Activated CD8-positive, alpha-beta memory T cell treated with anti-CD3 and anti-CD28 coated beads, Interleukin-2, amount 50 U/mL, for 4 hours (primary cell): Measurements from ENCODE around the gene ENKD1.
"Not testable (repeated sequence)": the region's sequence is repeated elsewhere in the genome, so short reads cannot be mapped to it uniquely, and the experiment has no call there.

Experiments used
- DNase-seq: peaks from one replicate; pipeline ENCODE4 v3.0.0-alpha.2; 2020

The ENKD1 gene, protein sequence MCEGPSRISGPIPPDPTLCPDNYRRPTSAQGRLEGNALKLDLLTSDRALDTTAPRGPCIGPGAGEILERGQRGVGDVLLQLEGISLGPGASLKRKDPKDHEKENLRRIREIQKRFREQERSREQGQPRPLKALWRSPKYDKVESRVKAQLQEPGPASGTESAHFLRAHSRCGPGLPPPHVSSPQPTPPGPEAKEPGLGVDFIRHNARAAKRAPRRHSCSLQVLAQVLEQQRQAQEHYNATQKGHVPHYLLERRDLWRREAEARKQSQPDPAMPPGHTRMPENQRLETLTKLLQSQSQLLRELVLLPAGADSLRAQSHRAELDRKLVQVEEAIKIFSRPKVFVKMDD

DNA sequence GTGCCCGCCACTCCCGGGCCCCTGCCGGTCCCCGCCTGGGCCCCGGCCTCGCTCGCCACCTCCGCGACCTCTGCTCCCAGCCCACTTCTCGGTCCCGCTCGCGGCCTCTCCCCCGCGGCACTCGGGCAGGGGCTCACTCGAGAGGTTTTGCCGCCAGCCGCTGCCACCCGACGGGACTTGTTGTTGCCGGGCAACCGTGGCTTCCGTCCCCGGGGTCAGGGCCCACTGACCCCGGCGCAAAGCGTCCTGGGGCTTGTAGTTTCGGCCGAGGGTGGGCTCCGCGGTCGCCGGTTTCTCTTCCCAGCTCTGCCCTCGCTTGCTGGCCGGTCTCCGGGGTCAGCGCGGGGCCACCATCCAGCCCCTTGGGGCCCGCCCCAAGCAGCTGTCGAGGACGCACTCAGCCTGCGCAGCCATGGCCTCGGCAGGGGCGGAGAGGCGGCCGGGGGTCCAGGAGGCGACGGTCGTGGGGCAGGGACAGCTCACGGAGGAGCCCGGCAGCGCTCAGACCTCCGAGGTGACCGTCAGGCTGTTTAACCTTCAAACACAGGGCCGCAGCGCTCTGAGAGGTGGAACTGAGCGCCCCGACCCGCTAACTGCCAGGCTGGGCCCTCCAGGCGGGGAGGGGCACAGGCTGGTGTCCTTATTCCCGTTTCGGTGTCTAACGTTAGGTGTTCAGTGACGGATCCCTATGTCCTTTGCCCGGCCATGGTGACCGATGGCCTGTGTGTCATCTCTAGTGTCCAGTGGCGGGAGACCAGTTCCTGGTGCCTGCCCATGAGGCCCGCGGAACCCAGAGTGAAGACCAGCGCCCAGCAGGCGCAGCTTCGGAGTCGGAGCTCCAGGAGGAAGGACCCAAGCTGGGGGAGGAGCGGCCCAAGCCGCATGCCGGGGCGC lies at the start of gene ENKD1, which contains the start of gene C16orf86:
Gene ENKD1, minus strand, starts transcription at position 192 of the 894 bp plus-strand sequence. CDS start 308 bp downstream, outside the sequence.
Gene C16orf86, plus strand, starts transcription at position 256 of the 894 bp plus-strand sequence. Its CDS starts 157 bp downstream, at position 413.
- peak; percentile 83 for DNase-seq

DNA sequence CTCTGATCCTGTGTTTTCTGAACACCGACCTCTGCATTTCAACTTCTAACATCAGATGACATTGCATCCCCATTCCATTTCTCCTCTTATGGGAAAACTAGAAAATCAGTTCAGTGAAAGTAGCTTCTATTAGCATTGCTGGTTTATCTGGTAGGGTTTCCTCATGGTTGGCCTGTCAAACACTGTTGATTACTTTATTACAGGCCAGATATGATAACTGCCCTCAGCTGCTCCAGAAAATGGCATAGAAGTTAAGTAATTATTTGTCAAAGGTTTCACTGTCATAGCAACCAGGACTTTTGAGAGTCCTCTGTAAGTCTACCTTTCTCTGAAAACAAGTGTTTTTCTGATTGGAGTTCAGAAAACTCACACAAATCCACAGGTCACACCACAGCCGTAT lies 49.5 kb upstream of the ENKD1 start:
- DNase-seq: no peak

DNA sequence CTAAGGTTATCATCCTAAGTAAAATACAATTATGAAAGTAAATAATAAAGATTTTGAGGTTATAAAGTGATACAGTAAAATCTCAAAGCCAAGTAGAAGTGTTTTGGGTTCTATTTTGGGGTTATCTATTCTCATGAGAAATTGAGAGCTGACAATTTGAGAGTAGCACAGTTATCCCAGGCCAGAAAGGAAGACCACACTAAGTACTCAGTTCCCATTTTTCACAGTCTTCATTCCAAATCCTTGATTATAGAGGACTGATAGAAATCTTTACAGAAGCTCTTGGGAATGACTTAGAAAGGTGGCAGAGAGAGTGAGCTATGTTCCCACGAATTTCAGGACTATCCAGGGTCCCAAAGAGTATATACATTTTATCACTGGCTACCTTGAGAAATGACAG lies 48.0 kb upstream of the ENKD1 start:
- DNase-seq: no peak

DNA sequence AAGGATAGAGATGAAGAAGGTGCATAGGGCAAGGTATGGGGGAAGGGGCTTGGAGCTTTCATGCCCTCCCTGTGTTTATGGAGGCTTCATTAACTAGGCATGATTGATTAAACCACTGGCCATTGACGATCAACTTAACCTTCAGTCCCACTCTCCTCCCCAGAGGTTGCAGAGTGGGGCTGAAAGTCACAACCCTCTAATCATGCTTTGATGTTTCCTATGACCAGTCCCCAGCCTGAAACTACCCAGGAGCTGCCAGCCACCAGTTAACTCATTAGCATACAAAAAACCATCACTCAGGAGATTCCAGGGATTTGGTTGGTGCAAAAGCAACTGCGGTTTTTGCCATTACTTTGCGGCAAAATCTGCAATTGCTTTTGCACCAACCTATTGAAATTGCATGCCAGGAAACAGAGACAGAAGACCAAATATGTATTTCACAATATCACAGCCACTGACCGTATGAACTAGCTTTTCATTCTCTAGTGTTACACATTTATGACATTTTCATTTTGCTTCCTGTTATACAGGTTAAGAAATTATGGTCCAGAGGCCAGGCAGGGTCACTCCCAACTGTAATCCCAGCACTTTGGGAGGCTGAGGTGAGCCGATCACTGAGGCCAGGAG lies 47.2 kb upstream of the ENKD1 start:
- DNase-seq: no peak

DNA sequence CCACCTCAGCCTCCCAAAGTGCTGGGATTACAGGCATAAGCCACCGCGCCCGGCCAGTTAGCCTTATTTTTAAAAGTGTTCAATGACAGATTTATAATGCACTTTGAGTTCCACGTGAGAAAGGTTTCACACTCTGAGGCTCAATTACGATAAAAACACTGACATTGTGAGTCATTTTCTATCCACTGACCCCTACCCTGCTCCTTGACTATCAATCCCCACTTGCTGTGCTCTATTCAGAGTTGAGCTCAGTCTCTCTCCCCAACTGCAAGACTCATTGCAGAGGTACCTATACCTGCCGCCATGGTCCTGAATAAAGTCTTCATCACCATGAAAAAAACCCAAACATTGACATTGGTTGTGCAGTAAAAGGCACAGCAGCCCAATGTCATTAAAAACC lies 44.1 kb upstream of the ENKD1 start:
- DNase-seq: no peak

DNA sequence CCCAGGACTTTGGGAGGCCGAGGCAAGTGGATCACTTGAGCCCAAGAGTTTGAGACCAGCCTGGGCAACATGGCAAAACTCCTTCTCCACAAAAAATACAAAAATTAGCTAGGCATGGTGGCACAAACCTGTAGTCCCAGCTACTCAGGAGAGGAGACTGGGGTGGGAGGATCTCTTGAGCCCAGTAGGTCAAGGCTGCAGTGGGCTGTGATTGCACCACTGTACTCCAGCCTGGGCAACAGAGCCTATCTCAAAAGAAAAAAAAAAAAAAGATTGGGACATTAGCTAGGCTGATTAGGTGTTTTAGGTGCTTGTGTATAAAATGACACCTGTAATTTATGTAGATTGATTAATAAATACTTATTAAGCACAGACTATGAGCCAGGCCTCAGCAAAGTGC lies 42.5 kb upstream of the ENKD1 start:
- DNase-seq: no peak

DNA sequence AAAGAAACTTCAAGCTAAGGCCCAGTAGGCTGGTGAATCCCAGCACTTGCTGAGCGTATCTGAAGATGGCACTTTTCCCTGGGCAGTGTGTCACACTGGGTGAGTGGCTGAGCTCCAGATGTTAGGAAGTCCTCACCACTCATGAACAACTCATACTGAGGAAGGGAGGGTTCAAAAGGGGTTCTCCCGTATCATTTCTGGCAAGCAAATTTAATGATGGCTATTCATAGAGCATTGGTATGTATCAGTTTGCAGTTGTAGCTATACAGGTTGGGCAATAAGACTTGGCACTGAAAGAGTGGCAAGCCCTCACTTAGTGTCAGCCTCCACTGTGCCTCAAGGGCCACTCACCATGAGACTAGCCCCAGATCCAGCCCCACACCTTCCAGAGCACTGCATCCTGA lies 41.8 kb upstream of the ENKD1 start:
- no peak for DNase-seq

DNA sequence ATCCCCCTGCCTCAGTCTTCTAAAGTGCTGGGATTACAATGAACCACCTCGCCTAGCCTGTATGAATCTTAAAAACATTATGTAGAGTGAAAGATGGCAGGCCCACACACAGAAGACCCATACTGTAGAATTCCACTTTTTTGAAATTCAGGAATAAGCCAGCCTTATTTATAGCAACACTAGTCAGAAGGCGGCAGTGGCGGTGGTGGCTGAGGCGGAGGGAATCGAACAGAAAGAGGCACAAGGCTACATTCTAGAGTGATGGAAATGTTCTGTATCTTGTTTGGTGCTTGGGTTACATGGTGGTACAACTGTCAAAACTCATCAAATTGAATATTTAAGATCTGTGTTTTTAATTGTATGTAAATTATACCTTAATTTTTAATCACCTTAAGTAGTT lies 41.2 kb upstream of the ENKD1 start:
- no peak for DNase-seq

DNA sequence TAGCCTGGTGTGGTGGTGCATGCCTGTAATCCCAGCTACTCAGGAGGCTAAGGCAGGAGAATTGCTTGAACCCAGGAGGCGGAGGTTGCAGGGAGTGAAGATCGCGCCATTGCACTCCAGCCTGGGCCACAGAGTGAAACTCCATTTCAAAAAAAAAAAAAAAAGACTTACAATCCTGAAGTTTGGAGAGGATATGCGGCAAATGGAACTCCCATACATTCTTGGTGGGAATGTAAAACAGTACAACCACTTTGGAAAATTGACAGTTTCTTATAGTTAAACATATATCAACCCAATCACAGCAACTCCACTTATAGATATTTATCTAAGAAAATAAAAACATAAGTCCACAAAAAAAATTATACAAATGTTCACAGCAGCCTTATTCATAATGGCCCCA lies 40.7 kb upstream of the ENKD1 start:
- no peak for DNase-seq

DNA sequence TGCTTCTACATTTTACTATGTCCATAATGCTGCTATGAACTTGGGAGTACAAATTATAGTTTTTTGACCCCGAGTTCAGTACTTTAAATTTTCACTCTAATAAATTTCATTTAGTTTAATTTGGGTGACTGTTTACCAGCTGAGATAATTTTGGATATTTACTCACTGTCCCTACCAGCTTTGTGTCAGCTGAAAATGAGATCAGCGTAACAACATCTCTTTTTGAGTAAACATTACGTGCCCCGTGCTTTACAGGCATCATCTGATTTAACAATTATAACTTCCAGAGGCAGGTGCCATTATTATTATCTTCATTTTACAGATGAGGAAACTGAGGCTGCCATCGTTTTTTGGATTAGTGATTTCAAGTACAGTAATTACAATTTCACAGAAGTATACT lies 37.6 kb upstream of the ENKD1 start:
- DNase-seq: no peak

DNA sequence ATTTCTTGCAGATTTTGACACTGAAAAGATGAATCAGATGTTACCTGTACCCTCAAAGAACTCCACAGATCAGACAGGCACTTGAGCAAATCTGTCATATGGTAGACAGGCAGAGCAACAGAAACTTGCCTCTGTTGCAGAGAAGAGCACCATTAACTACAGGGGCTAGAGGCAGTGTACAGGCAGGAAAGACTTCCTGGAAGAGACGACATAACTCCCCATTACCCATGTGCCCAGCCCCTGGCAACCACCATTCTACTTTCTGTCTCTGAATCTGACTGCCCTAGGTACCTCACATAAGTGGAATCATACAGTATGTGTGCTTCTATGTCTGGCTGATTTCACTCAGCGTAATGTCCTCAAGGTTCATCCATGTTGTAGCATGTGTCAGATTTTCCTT lies 37.1 kb upstream of the ENKD1 start:
- DNase-seq: no peak

DNA sequence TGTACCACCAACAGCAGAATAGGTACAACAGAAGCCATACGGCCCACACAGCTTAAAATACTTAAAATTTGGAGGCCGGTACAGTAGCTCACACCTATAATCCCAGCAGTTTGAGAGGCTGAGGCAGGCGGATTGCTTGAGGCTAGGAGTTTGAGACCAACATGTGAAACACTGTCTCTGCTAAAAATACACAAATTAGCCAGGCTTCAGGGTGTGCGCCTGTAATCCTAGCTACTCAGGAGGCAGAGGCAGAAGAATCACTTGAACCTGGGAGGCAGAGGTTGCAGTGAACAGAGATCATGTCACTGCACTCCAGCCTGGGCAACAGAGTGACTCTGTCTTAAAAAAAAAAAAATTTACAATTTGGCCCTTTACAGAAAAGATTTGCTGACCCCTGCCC lies 35.6 kb upstream of the ENKD1 start:
- DNase-seq: no peak

DNA sequence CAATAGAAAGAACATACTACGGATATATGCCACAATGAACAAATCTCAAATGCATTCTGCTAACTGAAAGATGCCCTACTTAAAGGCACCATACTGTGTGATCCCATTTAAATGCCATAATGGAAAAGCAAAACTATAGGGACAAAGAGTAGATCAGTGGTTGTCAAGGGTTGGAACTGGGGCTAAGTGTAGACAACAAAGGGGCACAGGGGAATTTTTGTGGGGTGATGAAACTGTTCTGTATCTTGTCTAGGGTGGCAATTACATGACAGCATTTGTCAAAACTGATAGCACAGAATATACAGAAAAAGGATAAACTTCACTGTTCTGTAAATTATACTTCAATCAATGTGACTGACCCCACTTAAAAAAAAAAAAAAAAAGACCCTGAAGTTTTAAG lies 34.9 kb upstream of the ENKD1 start:
- DNase-seq: no peak

DNA sequence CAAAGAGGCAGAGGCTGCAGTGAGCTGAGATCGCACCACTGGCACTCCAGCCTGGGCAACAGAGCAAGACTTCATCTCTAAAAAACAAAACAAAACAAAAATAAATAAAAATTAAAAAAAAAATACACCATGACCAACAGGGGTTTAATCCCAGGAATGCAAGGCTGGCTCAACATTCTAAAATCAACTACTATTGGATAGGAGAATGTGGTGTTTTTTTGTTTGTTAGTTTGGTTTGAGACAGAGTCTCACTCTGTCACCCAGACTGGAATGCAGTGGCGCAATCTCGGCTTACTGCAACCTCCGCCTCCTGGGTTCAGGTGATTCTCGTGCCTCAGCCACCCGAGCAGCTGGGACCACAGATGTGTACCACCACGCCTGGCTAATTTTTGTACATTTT lies 32.7 kb upstream of the ENKD1 start:
- DNase-seq: no peak

DNA sequence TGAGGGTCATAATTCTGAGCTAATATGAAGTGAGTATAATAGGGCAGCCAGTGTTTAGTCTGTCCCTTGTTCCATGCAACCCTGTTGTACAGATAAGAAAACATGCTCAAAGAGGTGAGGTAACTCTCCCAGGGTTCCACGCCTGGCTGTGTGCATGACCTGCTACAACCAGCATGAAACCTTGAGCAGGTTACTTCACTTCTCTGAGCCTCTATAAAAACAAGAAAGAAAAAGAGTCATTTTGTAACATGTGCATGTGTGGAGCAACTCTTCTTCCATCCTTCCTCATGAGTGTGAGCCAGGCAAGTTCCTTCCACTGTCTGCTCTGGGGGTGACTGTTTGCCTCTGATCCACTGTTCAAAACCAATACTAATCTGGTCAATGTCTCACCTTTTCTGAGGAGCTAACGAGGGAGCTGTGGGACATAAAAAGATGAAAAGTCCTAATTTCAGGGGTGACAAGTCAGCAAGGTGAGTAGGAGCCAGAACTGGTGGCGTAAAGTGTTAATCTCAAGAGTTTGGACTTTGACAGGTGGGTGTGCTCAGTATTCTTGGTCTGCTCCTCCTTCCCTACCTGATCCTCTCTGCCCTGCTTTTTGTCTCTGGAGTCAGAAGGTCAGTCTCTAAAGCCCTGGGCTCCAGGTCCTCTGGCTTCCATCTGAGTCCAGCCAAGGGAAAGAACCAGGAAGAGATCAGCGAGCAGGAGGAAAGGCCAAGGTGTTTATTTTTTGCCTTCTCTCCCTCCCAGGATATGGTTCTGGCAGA lies 31.1 kb upstream of the ENKD1 start:
- no peak for DNase-seq

DNA sequence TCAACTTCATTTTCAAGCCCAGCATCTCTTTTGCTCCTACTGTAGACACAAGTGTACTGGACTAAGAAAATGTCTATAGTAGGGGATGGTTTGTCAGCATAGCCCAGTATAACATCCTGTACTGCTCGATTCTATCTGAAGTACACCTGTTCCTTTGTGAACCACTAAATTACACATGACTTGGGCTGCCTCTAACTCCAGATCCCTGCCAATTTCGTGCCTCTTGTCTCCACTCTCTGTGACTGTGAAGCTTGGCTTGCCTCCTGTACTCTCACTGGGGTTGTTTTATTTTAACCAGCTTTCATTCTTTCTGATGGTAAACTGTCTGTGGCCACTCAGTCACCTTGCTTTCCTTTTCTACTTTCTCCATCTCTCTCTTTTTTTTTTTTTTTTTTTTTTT lies 28.1 kb upstream of the ENKD1 start:
- no peak for DNase-seq

DNA sequence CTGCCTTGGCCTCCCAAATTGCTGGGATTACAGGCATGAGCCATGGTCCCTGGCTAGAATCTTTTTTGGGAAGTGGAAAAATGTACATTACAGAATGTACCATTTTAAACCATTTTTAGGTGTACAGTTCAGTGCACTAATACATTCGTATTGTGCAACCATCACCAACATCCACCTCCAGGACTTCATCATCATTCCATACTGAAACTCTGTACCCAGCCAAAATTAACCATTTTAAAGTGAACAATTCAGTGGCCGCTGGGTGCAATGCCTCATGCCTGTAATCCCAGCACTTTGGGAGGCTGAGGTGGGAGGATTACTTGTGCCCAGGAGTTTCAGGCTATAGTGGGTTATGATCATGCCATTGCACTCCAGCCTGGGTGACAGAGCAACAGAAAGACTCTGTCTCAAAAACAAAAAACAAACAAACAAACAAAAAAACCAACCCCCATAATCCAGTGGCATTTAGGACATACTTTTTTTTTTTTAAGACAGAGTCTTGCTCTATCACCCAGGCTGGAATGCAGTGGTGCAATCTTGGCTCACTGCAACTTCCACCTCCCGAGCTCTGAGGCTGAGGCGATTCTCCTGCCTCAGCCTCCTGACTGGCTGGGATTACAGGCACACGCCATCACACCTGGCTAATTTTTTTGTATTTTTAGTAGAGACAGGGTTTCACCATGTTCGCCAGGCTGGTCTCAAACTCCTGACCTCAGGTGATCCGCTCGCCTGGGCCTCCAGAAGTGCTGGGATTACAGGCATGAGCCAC lies 27.2 kb upstream of the ENKD1 start:
- DNase-seq: not testable (repeated sequence)

DNA sequence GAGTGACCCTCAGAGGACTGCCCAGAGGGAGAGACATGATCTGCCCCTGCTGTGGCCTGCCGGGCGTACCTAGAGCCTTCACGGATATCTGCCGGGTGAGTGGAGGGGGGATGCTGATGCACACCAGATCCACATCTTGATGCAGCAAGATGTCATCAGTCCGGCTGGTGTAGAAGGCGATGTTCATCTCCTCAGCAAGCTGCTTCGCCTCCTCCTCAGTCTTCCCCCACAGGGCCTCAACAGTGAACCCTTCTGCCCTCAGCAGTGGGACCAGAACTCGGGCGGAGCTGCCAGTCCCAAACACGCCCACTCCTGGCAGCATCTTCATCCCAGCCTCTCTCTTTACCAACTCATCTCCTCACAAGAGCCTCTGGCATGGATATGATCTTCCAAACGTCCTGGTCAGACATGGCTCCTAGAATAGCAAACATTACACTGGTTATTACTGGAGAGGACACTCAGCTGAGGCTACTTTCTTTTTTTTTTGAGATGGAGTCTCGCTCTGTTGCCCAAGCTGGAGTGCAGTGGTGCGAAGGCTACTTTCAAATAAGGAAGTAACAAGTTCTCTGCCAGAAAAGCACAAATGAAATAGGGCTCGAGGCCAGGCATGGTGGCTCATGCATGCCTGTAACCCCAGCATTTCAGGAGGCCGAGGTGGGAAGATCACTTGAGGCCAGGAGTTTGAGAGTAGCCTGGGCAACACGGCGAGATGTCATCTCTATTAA lies 19.0 kb upstream of the ENKD1 start:
- no peak for DNase-seq

DNA sequence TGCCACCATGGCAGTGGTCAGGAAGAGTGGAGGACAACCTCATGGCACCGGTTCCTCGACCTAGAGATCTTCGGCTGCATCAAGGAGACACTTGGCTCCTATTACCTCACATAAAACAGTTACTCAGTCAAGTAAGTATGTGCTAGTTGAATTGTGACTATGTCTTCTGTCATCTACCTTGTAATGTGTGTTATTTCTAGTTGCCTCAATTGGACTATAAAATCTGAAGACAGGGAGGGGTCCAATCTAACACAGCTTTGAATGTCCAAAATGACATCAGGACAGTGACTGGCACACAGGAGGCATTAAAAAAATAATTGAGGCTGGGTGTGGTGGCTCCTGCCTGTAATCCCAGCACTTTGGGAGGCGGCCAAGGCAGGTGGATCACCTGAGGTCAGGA lies 17.2 kb upstream of the ENKD1 start:
- DNase-seq: no peak

DNA sequence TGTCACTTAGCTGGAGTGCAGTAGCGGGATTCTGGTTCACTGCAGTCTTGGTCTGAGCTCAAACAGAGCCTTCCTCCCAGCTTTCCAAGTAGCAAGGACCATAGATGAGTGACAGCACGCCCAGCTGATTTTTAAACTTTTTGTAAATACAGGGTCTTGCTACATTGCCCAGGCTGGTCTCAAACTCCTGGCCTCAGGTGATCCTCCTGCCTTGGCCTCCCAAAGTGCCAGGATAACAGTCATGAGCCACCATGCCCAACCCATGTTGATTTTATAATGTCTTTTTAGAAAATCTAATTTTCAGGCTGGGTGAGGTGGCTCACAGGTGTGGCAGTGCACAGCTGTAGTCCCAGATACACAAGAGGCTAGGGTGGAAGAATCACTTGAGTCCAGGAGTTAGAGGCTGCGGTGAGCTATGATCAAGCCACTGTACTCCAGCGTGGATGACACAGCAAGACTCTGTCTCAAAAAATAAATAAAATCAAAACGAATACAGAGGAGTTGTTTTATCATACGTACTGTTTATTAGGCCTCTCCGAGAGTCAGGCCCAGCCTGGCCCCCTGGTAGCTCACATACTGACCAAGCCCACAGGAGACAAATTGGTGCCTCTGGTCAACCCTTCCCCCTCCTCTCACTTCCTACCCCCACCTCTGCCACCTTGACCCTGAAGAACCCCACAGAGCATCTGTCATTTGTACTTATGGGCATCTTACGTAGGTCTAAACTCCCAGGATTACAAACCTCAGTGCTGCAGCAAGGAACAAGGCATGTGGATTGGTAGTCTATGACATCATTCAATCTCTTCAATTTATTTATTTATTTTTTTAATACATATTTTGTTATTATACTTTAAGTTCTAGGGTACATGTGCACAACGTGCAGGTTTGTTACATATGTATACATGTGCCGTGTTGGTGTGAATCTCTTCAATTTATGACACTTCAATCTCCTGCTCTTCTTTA lies 13.7 kb upstream of the ENKD1 start:
- DNase-seq: no peak
